Measurements from ENCODE around the gene SORBS2. TPM values are rescaled to one million over a fixed set of nuclear protein-coding genes. Genes with fewer than 3 reads are reported as not detected.

The SORBS2 gene
- total RNA-seq, 1 experiment from 2014 or later: 0.34 TPM

DNA sequence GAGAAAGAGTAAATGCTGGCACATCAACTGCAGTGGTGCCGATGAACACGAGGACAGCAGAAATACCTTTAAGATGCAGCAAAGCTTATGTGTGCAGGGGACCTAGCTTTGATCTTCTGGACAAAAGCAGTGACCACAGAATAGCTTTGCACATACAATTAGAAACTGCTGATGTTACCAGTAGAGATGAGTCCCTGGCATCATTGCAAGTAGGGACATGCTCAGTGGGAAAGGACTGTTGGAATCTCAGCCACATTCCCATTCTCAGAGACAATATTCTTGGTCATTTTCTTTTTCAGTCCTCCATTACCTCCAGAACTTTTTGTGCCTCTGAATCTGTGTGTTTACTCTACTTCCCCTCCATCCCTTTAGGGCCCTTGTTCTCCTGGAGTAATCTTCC is 259.7 kb downstream of the SORBS2 start:
- no peaks in the 10 kb centered on the region for H3K36me3 ChIP-seq (ENCODE audit: control insufficient read depth in 1 of 2, insufficient read depth in 2 of 2, low read length in 2 of 2)
- intact Hi-C loops (cut with micrococcal nuclease): no loop called here
- ATAC-seq (no peak), DNase-seq (ENCODE audit: low read depth, low spot score) (no peak)
- ChIA-PET CTCF (no interaction called here), RAD21 (ENCODE audit: low non-redundant PET in 1 of 2, low total read pairs in 2 of 2, uncharacterized antibody in 2 of 2, unreplicated experiment in 2 of 2) (no interaction called here), POLR2A (no interaction called here)
- no peaks in the 10 kb centered on the region for H3K9me2 ChIP-seq (ENCODE audit: insufficient read depth)
- H3K27me3 ChIP-seq (ENCODE audit: insufficient read depth, low read length): no peaks in the 10 kb centered on the region
- no peaks in the 10 kb centered on the region for H3K4me1 ChIP-seq (ENCODE audit: control insufficient read depth in 1 of 2, insufficient read depth in 2 of 2, low read length in 2 of 2)
- H2AFZ ChIP-seq (ENCODE audit: low read depth, low read length, poor library complexity, severe bottlenecking): no peak overlapping the region
- no peak overlapping the region for H3K27ac ChIP-seq (ENCODE audit: low read depth, low read length)
- no peak overlapping the region for H3K4me3 ChIP-seq (replicated peaks in 1 of 2; ENCODE audit: low read depth in 1 of 2, low read length in 2 of 2)
- no peak overlapping the region for H3K4me2 ChIP-seq (ENCODE audit: low read length)
- no peaks in the 10 kb centered on the region for H3K9me3 ChIP-seq (ENCODE audit: control insufficient read depth in 1 of 2, insufficient read depth in 1 of 2, low read depth in 1 of 2, low read length in 2 of 2)
- TF ChIP-seq, protein P1, sequence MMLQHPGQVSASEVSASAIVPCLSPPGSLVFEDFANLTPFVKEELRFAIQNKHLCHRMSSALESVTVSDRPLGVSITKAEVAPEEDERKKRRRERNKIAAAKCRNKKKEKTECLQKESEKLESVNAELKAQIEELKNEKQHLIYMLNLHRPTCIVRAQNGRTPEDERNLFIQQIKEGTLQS (IDR thresholded peaks at IDR 0.05): no peak
- no peak for TF ChIP-seq ZNF274 (IDR thresholded peaks at IDR 0.05; ENCODE audit: low read depth, low read length)
- TF ChIP-seq, protein P2, sequence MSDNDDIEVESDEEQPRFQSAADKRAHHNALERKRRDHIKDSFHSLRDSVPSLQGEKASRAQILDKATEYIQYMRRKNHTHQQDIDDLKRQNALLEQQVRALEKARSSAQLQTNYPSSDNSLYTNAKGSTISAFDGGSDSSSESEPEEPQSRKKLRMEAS (IDR thresholded peaks at IDR 0.05): no peak
- TF ChIP-seq EGR1 (IDR thresholded peaks at IDR 0.05; ENCODE audit: low read depth): no peak
- TF ChIP-seq POLR2A (IDR thresholded peaks at IDR 0.05; ENCODE audit: borderline replicate concordance, extremely low read depth, insufficient read depth, insufficient read length): no peak
- no peak for TF ChIP-seq ELF1 (IDR thresholded peaks at IDR 0.05; ENCODE audit: borderline replicate concordance, low read depth)
- no peak for TF ChIP-seq CBX3 (IDR thresholded peaks at IDR 0.05; ENCODE audit: low read depth)
- TF ChIP-seq YY1 (IDR thresholded peaks at IDR 0.05; ENCODE audit: extremely low read depth, insufficient replicate concordance, low read depth, low read length): no peak
- no peak for TF ChIP-seq SRF (IDR thresholded peaks at IDR 0.05; ENCODE audit: low read depth)
- TF ChIP-seq JUND (IDR thresholded peaks at IDR 0.05): no peak
- no peak for TF ChIP-seq FOSL1 (IDR thresholded peaks at IDR 0.05; ENCODE audit: low read depth)
- no peak for TF ChIP-seq RAD21 (IDR thresholded peaks at IDR 0.05; ENCODE audit: low read depth)
- no peaks in the 10 kb centered on the region for H3K79me2 ChIP-seq (ENCODE audit: insufficient read depth, low read length)
- no peak overlapping the region for H3K9ac ChIP-seq (ENCODE audit: low read length)
- H4K20me1 ChIP-seq (ENCODE audit: insufficient read depth): no peaks in the 10 kb centered on the region
- no TSS peak for BruUV-seq (replicated peaks)

DNA sequence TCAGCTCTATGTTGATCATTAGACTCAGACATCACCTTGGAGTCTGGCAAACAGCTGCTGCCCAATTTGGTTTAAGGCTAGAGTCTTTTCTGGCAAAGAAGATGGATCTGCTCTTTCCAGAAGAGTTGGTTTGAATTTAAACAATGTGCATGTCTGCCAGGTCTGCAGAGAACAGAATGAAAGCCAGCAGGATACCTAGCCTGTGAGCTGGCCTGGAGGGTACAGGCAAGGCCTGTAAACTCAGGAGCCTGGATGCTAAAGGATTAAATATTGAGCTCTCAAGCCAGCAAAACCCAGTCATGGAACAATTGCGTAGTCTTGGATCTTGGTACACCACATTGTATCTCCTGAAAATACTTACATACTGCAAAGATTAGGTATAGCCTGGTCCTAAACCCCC is 261.1 kb downstream of the SORBS2 start:
- DNase-seq (ENCODE audit: low read depth, low spot score) (no peak), ATAC-seq (no peak)
- H3K36me3 ChIP-seq (ENCODE audit: control insufficient read depth in 1 of 2, insufficient read depth in 2 of 2, low read length in 2 of 2): no peaks in the 10 kb centered on the region
- H4K20me1 ChIP-seq (ENCODE audit: insufficient read depth): no peaks in the 10 kb centered on the region
- no peak overlapping the region for H2AFZ ChIP-seq (ENCODE audit: low read depth, low read length, poor library complexity, severe bottlenecking)
- ChIA-PET RAD21 (ENCODE audit: low non-redundant PET in 1 of 2, low total read pairs in 2 of 2, uncharacterized antibody in 2 of 2, unreplicated experiment in 2 of 2) (no interaction called here), CTCF (no interaction called here), POLR2A (interaction anchor here (0.7 kb wide), 1 partner anchor 16 kb away, joined by 6 read pairs; the partner anchor contains the start of gene PDLIM3)
- no peaks in the 10 kb centered on the region for H3K9me2 ChIP-seq (ENCODE audit: insufficient read depth)
- H3K27me3 ChIP-seq (ENCODE audit: insufficient read depth, low read length): no peaks in the 10 kb centered on the region
- intact Hi-C loops (cut with micrococcal nuclease): no loop called here
- H3K27ac ChIP-seq (ENCODE audit: low read depth, low read length): no peak overlapping the region
- BruUV-seq (replicated peaks): no TSS peak
- H3K79me2 ChIP-seq (ENCODE audit: insufficient read depth, low read length): no peaks in the 10 kb centered on the region
- no peak overlapping the region for H3K4me2 ChIP-seq (ENCODE audit: low read length)
- H3K4me3 ChIP-seq (replicated peaks in 1 of 2; ENCODE audit: low read depth in 1 of 2, low read length in 2 of 2): no peak overlapping the region
- no peak overlapping the region for H3K9ac ChIP-seq (ENCODE audit: low read length)
- no peaks in the 10 kb centered on the region for H3K9me3 ChIP-seq (ENCODE audit: control insufficient read depth in 1 of 2, insufficient read depth in 1 of 2, low read depth in 1 of 2, low read length in 2 of 2)
- no peaks in the 10 kb centered on the region for H3K4me1 ChIP-seq (ENCODE audit: control insufficient read depth in 1 of 2, insufficient read depth in 2 of 2, low read length in 2 of 2)
- TF ChIP-seq, protein P2 (IDR thresholded peaks at IDR 0.05): no peak
- TF ChIP-seq, protein P1 (IDR thresholded peaks at IDR 0.05): no peak
- TF ChIP-seq YY1 (IDR thresholded peaks at IDR 0.05; ENCODE audit: extremely low read depth, insufficient replicate concordance, low read depth, low read length) (no peak), FOSL1 (IDR thresholded peaks at IDR 0.05; ENCODE audit: low read depth) (no peak), TCF7L2 (IDR thresholded peaks at IDR 0.05; ENCODE audit: borderline replicate concordance, extremely low read depth, insufficient read depth, insufficient read length) (no peak), CBX3 (IDR thresholded peaks at IDR 0.05; ENCODE audit: low read depth) (no peak), ZFX (IDR thresholded peaks at IDR 0.05) (no peak), RAD21 (IDR thresholded peaks at IDR 0.05; ENCODE audit: low read depth) (no peak), CEBPB (IDR thresholded peaks at IDR 0.05; ENCODE audit: low read depth) (no peak)
- TF ChIP-seq, protein P3, sequence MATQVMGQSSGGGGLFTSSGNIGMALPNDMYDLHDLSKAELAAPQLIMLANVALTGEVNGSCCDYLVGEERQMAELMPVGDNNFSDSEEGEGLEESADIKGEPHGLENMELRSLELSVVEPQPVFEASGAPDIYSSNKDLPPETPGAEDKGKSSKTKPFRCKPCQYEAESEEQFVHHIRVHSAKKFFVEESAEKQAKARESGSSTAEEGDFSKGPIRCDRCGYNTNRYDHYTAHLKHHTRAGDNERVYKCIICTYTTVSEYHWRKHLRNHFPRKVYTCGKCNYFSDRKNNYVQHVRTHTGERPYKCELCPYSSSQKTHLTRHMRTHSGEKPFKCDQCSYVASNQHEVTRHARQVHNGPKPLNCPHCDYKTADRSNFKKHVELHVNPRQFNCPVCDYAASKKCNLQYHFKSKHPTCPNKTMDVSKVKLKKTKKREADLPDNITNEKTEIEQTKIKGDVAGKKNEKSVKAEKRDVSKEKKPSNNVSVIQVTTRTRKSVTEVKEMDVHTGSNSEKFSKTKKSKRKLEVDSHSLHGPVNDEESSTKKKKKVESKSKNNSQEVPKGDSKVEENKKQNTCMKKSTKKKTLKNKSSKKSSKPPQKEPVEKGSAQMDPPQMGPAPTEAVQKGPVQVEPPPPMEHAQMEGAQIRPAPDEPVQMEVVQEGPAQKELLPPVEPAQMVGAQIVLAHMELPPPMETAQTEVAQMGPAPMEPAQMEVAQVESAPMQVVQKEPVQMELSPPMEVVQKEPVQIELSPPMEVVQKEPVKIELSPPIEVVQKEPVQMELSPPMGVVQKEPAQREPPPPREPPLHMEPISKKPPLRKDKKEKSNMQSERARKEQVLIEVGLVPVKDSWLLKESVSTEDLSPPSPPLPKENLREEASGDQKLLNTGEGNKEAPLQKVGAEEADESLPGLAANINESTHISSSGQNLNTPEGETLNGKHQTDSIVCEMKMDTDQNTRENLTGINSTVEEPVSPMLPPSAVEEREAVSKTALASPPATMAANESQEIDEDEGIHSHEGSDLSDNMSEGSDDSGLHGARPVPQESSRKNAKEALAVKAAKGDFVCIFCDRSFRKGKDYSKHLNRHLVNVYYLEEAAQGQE (IDR thresholded peaks at IDR 0.05; ENCODE audit: low read depth): no peak
